Activated B cell treated with CpG ODN at 0.5 μM for 24 hours (primary cell): Measurements from ENCODE around the gene RIIAD1. TPM values are rescaled to one million over a fixed set of nuclear protein-coding genes. Genes with fewer than 3 reads are reported as not detected.

Source experiments
- ATAC-seq: fragments of 200-7000 bp; cut with Tn5 transposase; one replicate; pipeline ENCODE4 v1.10.0; 2021; ENCODE audit warnings: low read depth, mild to moderate bottlenecking, moderate library complexity
- CTCF ChIA-PET: fragments of 350-600 bp; sonication (Branson Sonifier 250); formaldehyde crosslinking; loops from one replicate; lab custom pipeline; 2021; ENCODE audit warnings: antibody characterized with exemption; lab: Charles Lee
- POLR2A ChIA-PET: fragments of 350-600 bp; sonication (Branson Sonifier 250); formaldehyde crosslinking; loops from one replicate; lab custom pipeline; 2021; ENCODE audit warnings: antibody characterized with exemption; lab: Charles Lee
- DNase-seq: peaks from one replicate; pipeline ENCODE4 v3.0.0; 2022
- H3K27ac Mint-ChIP-seq: one replicate; pipeline ENCODE4 v1.8.0; 2020; ENCODE audit warnings: mixed read lengths
- H3K27me3 Mint-ChIP-seq: one replicate; pipeline ENCODE4 v1.8.0; 2021; ENCODE audit warnings: mixed read lengths
- H3K36me3 Mint-ChIP-seq: one replicate; pipeline ENCODE4 v1.8.0; 2021; ENCODE audit warnings: low read depth, mixed read lengths
- H3K4me1 Mint-ChIP-seq: one replicate; pipeline ENCODE4 v1.8.0; 2021; ENCODE audit warnings: mixed read lengths
- H3K4me3 Mint-ChIP-seq: one replicate; pipeline ENCODE4 v1.8.0; 2020; ENCODE audit warnings: mild to moderate bottlenecking, mixed read lengths
- H3K9me3 Mint-ChIP-seq: one replicate; pipeline ENCODE4 v1.8.0; 2020; ENCODE audit warnings: mixed read lengths
- CTCF ChIP-seq: fragments of 200-600 bp; IDR thresholded peaks from one replicate; pipeline ENCODE4 v1.8.0; 2022; ENCODE audit warnings: antibody characterized with exemption, mild to moderate bottlenecking
- intact Hi-C: fragments of 100-400 bp; cut with micrococcal nuclease; formaldehyde crosslinking; loops from one replicate; pipeline ENCODE4 v1.15.1; 2024
- total RNA-seq: library from RNA; stranded (reverse); gene quantifications from 2 replicates; pipeline ENCODE4 v1.2.3, GENCODE V29; 2022

The RIIAD1 gene
- total RNA-seq, 1 donor from 2014 or later = not detected

DNA sequence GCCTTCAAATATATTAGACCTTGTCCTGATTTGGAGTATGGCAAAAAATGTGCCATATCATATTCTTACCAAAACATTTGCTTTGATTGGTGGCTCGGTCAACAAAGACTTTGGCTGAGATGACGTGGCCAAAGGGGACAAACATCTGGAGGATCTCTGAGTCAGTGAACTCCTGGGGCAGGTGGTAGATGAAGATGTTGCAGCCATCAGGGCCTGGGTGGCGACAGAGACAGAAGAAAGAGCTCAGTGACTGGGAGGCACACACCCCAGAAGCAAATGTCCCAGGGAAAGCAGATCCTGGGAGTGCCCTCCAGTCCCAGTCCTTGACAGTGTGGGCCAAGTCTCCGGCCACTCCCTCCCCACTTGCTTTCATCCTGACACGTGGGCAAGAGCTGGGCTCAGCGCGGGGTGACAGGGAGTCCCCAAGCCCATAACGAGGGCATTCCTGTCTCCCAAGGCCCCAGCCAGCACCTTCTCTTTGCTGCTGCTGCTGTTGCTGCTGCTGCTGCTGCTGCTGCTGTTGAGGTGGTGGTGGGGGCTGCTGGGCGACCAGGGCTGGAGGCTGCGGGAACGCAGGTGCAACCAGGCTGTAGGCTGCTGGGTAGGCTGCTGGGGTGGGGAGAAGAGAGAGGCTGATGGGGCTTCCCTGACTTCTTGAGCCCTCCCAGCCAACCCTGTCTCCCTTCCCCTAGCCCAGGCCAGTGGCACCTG, 15.4 kb upstream of the RIIAD1 start:
- Mint-ChIP-seq H3K27ac (no peak overlapping the region), H3K9me3 (no peaks in the 10 kb centered on the region), H3K36me3 (peaks cover 3% of the 10 kb centered on the region), H3K4me1 (peaks cover 5% of the 10 kb centered on the region), H3K4me3 (no peak overlapping the region), H3K27me3 (no peaks in the 10 kb centered on the region)
- TF ChIP-seq CTCF = no peak
- no peak for DNase-seq
- ATAC-seq = no peak
- ChIA-PET CTCF (no interaction called here), POLR2A (no interaction called here)
- intact Hi-C loops = no loop called here

DNA sequence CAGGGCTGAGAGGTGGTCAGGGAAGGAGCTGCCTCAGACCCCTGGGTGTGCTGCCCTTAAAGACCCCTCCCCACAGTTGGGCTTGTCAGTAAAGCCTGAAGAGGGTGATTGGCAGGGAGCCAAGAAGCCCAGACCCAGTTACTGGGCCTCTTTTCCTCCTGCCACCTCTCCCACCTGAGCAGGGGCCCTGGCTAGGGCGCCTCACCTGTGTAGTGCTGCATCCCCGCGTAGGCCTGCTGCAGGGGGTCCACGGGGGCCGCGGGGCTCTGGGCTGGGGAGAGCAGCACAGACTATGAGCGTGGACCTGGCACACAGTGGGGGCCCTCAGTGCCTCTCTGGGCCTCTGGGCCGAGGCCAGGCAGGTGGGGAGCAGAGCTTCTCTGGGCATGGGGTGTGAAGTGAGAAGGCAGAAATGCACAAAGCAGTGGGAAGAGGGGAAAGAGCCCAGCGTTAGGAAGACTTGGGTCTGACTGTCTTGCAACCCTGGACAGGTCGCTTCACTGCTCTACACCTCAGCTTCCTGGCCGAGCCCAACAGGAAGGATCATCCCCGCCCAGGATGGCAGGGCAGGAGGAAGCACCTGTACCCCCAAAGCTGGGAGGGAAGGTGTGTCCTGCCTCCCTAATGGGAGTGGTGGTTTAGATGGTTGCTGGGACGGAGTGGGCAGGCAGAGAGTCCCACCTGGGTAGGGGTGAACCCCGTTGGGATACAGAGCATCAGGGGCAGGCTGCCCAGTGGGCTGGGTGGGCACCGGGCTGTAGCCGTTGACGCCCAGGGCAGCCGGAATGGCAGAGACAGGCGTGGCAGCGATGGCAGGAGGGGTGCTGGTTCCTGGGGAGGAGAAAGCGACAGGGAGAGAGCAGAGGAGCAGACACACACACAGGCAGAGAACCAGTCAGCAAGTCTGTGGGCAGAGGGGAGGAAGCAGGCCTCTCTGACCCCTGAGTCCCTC, 14.6 kb upstream of the RIIAD1 start:
- Mint-ChIP-seq H3K4me3 (no peak overlapping the region), H3K4me1 (peaks cover 5% of the 10 kb centered on the region)
- CTCF ChIA-PET = no interaction called here

GRCh38 chr1:151707541-151708065, 13.7 kb upstream of the RIIAD1 start:
- intact Hi-C loops = no loop called here
- CTCF ChIA-PET = no interaction called here
- Mint-ChIP-seq H3K4me3 (no peak overlapping the region), H3K9me3 (no peaks in the 10 kb centered on the region), H3K27me3 (no peaks in the 10 kb centered on the region), H3K27ac (no peak overlapping the region), H3K4me1 (peaks cover 5% of the 10 kb centered on the region), H3K36me3 (no peaks in the 10 kb centered on the region)
- ATAC-seq = no peak
- DNase-seq = no peak
- POLR2A ChIA-PET = no interaction called here
- no peak for TF ChIP-seq CTCF

More for the DNA sequence above, 14.6 kb upstream of the RIIAD1 start:
- Mint-ChIP-seq H3K36me3 (no peaks in the 10 kb centered on the region), H3K27me3 (no peaks in the 10 kb centered on the region), H3K9me3 (no peaks in the 10 kb centered on the region), H3K27ac (no peak overlapping the region)
- ATAC-seq (no peak), DNase-seq (no peak)
- POLR2A ChIA-PET = no interaction called here
- intact Hi-C loops = no loop called here
- no peak for TF ChIP-seq CTCF

DNA sequence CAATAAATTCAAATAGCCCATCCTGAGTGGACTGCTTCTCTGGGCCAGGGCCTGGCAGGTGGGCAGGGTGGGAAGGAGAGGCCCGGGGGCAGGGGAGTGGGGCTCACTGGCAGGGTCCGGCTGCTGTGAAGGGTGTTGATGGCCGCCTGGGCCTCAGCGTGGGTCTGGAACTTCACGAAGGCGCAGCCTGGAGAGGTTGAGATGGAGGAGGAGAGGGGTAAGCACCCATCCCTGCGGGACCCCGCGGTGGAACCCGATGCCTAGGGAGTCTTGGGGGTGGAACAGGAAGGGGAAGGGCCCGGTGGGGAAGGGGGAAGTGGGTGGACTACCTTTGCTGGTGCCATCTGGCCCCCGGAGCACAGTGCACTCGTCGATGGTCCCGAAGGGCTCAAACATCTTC, 12.4 kb upstream of the RIIAD1 start:
- Mint-ChIP-seq H3K27ac (no peak overlapping the region), H3K4me1 (peaks cover 5% of the 10 kb centered on the region), H3K27me3 (no peaks in the 10 kb centered on the region), H3K36me3 (no peaks in the 10 kb centered on the region), H3K9me3 (no peaks in the 10 kb centered on the region), H3K4me3 (no peak overlapping the region)
- POLR2A ChIA-PET = interaction anchor here (0.5 kb wide), 1 partner anchor 49 kb away, joined by 3 read pairs; no protein-coding TSS in a partner anchor
- CTCF ChIA-PET = no interaction called here
- no peak for ATAC-seq
- intact Hi-C loops = no loop called here
- no peak for TF ChIP-seq CTCF
- DNase-seq = no peak
